GM12878 (cell line): ENCODE data around the gene RCOR1. TPM values are rescaled to one million over a fixed set of nuclear protein-coding genes. Genes with fewer than 3 reads are reported as not detected.

ENCODE experiments used
- ATAC-seq: fragments of 200-7000 bp; cut with Tn5 transposase; 3 replicates; pipeline ENCODE4 v1.9.1; 2020; ENCODE audit warnings: mild to moderate bottlenecking, moderate library complexity
- BruUV-seq: library from RNA; stranded (reverse); fragments of 400-500 nt; replicated peaks from 2 replicates; lab custom pipeline; 2021; lab: Mats Ljungman, UMichigan
- CTCF ChIA-PET: fragments of 300-600 bp; sonication (Branson Sonifier 250); formaldehyde crosslinking; extraction: SDS; loops from one replicate; lab custom pipeline; 2021; ENCODE audit warnings: inconsistent platforms; lab: Yijun Ruan, JAX
- POLR2A ChIA-PET: fragments of 350-600 bp; formaldehyde crosslinking; extraction: SDS; loops from one replicate; lab custom pipeline; 2021; ENCODE audit warnings: inconsistent platforms; lab: Charles Lee
- RAD21 ChIA-PET: fragments of 300-600 bp; sonication (Branson Sonifier 250); formaldehyde crosslinking; loops from one replicate; lab custom pipeline; 2023; ENCODE audit warnings: antibody characterized with exemption; ENCODE audit not compliant: unreplicated experiment; lab: Charles Lee
- SMC1A ChIA-PET: fragments of 300-600 bp; sonication (Branson Sonifier 250); formaldehyde crosslinking; loops from one replicate; lab custom pipeline; 2023; ENCODE audit not compliant: unreplicated experiment, uncharacterized antibody; lab: Charles Lee
- DNase-seq: peaks from one replicate; pipeline ENCODE4 v3.0.0-alpha.2; 2011; ENCODE audit warnings: low read depth, low spot score
- FAIRE-seq: peaks from 3 replicates; lab custom pipeline; 2011; peaks lifted over from hg19 to GRCh38; lab: Jason Lieb, UNC
- H2AFZ ChIP-seq: 2 replicates; pipeline ENCODE4 v1.6.0; 2011; ENCODE audit warnings: low read depth, low read length, control low read depth; ENCODE audit not compliant: control insufficient read depth
- H3K27ac ChIP-seq: 2 replicates; pipeline ENCODE4 v1.5.1; 2011; ENCODE audit warnings: control low read depth; ENCODE audit not compliant: control insufficient read depth, insufficient read depth
- H3K27me3 ChIP-seq, 2 experiments: replicated peaks in 1 of 2; 2 replicates each; pipeline versions ENCODE4 v1.6.0 to v1.6.1; 2011; ENCODE audit warnings: low read length in 1 of 2; ENCODE audit not compliant: control insufficient read depth in 2 of 2, insufficient read depth in 2 of 2
- H3K36me3 ChIP-seq, 2 experiments: 2 replicates each; pipeline ENCODE4 v1.5.1; 2011; ENCODE audit warnings: low read length in 1 of 2; ENCODE audit not compliant: control insufficient read depth in 2 of 2, insufficient read depth in 2 of 2
- H3K4me1 ChIP-seq: 2 replicates; pipeline ENCODE4 v1.6.1; 2011; ENCODE audit warnings: mild to moderate bottlenecking, low read length, moderate library complexity, mixed read lengths; ENCODE audit not compliant: control insufficient read depth, insufficient read depth
- H3K4me2 ChIP-seq: 2 replicates; pipeline ENCODE4 v1.6.0; 2011; ENCODE audit warnings: control low read depth; ENCODE audit not compliant: control insufficient read depth, insufficient read depth
- H3K4me3 ChIP-seq: fragments of 200-600 bp; sonication (generic); 2 replicates; pipeline ENCODE4 v1.5.1; 2016
- H3K79me2 ChIP-seq: 2 replicates; pipeline ENCODE4 v1.6.0; 2011; ENCODE audit warnings: low read length; ENCODE audit not compliant: control insufficient read depth, insufficient read depth
- H3K9ac ChIP-seq: 2 replicates; pipeline ENCODE4 v1.8.0; 2011; ENCODE audit warnings: low read length, control low read depth, mixed read lengths; ENCODE audit not compliant: control insufficient read depth, insufficient read depth
- H3K9me3 ChIP-seq: replicated peaks from 3 replicates; pipeline ENCODE4 v1.5.1; 2011; ENCODE audit warnings: mild to moderate bottlenecking, low read length; ENCODE audit not compliant: control insufficient read depth, insufficient read depth
- H4K20me1 ChIP-seq: 2 replicates; pipeline ENCODE4 v1.6.0; 2011; ENCODE audit not compliant: control insufficient read depth, insufficient read depth
- ASH2L ChIP-seq: fragments of 300-600, 200-600 bp; sonication (generic); IDR thresholded peaks from 2 replicates; pipeline ENCODE4 v1.6.1; 2017; ENCODE audit warnings: low read depth, mild to moderate bottlenecking, borderline replicate concordance
- BHLHE40 ChIP-seq, 2 experiments: fragments of 450-650 bp in 1 of 2; IDR thresholded peaks; 2 replicates each; pipeline ENCODE4 v1.6.1; 2011 to 2017; ENCODE audit warnings: low read depth in 2 of 2, borderline replicate concordance in 1 of 2, improper control_type of control experiment in 1 of 2, low read length in 1 of 2, mild to moderate bottlenecking in 1 of 2
- GATAD2B ChIP-seq: fragments of 450-650 bp; conservative IDR thresholded peaks from 2 replicates; pipeline ENCODE4 v1.6.1; 2017; ENCODE audit warnings: low read depth, mild to moderate bottlenecking, moderate library complexity
- HDAC6 ChIP-seq: fragments of 200-600 bp; sonication (generic); IDR thresholded peaks from one replicate; pipeline ENCODE4 v1.8.0; 2017; ENCODE audit warnings: antibody characterized with exemption; ENCODE audit not compliant: unreplicated experiment
- IKZF2 ChIP-seq, 2 experiments: fragments of 450-650 bp; IDR thresholded peaks; 2 replicates each; pipeline ENCODE4 v1.6.1; 2017; ENCODE audit warnings: mild to moderate bottlenecking in 2 of 2, moderate library complexity in 2 of 2
- JUND ChIP-seq: IDR thresholded peaks from 2 replicates; pipeline ENCODE4 v1.6.1; 2012; ENCODE audit warnings: low read depth, mild to moderate bottlenecking, low read length, improper control_type of control experiment, moderate library complexity
- MAX ChIP-seq: IDR thresholded peaks from 2 replicates; pipeline ENCODE4 v1.6.1; 2012; ENCODE audit warnings: low read depth, low read length, improper control_type of control experiment
- NBN ChIP-seq: fragments of 450-650 bp; IDR thresholded peaks from 2 replicates; pipeline ENCODE4 v1.6.1; 2016
- POU2F2 ChIP-seq: IDR thresholded peaks from 3 replicates; pipeline ENCODE4 v1.6.1; 2011; ENCODE audit warnings: low read depth, mild to moderate bottlenecking, low read length, borderline replicate concordance
- USF2 ChIP-seq: IDR thresholded peaks from 2 replicates; pipeline ENCODE4 v1.6.1; 2011; ENCODE audit warnings: low read depth, low read length, improper control_type of control experiment, borderline replicate concordance
- ZNF592 ChIP-seq: fragments of 450-650 bp; IDR thresholded peaks from 2 replicates; pipeline ENCODE4 v1.6.1; 2017; ENCODE audit warnings: mild to moderate bottlenecking, moderate library complexity
- WGBS: methylation state at CpG from one replicate; pipeline ENCODE4 v1.1.6; 2016; ENCODE audit warnings: low lambda C conversion rate; ENCODE audit not compliant: insufficient replicate concordance, insufficient coverage; ENCODE audit errors: missing lambda C conversion rate; 5-methylcytosine and 5-hydroxymethylcytosine counted together
- in situ Hi-C: fragments of 300-500 bp; cut with MboI; formaldehyde crosslinking; loops from 9 replicates; pipeline ENCODE4 v1.14.3; 2018; ENCODE audit warnings: mixed read lengths
- intact Hi-C: fragments of 100-400 bp; cut with micrococcal nuclease; formaldehyde crosslinking; loops from one replicate; pipeline ENCODE4 v1.14.2; 2022; ENCODE audit not compliant: unreplicated experiment
- polyA plus RNA-seq, 11 experiments: library from polyadenylated mRNA; depleted of rRNA in 4 of 11; unstranded in 6 of 11; stranded (reverse) in 5 of 11; fragments of >200 nt; fragmentation: Nextera tagmentation in 4 of 11; fragmentation: Illumina TruSeq in 1 of 11; extraction: Ambion mirVana in 4 of 11; extraction: Trizol in 1 of 11; gene quantifications; 1 replicate in 1 of 11; 2 replicates in 10 of 11; pipeline versions ENCODE4 v1.2.1 to v1.2.3, GENCODE V29; 2011 to 2016; ENCODE audit warnings: inconsistent platforms in 2 of 11, missing spikeins in 2 of 11, low read depth in 1 of 11
- total RNA-seq, 4 experiments: library from RNA; depleted of rRNA in 3 of 4; stranded (reverse); fragments of >200 nt in 3 of 4; fragmentation: Illumina TruSeq in 1 of 4; extraction: Trizol in 1 of 4; gene quantifications; 2 replicates each; pipeline versions ENCODE4 v1.2.1 to v1.2.3, GENCODE V29; 2013 to 2021
- TF ChIP-seq, protein P1 (sequence below): IDR thresholded peaks from 2 replicates; pipeline ENCODE4 v1.6.1; 2012; ENCODE audit warnings: low read depth, low read length, improper control_type of control experiment
- TF ChIP-seq, protein P2 (sequence below): fragments of 450-650 bp; conservative IDR thresholded peaks from 2 replicates; pipeline ENCODE4 v1.6.1; 2017; ENCODE audit warnings: mild to moderate bottlenecking, moderate library complexity

RCOR1 gene
- total and polyA plus RNA-seq, 10 of the 15 experiments (the other 5 are each of a cell fraction or from before 2014, with no cell fraction given), result 1.6 to 12.2 (median 4.4) TPM

- WGBS, result 94% methylated on average over 15 of the region's 15 CpGs
- intact Hi-C loops (loop anchor here (5.0 kb wide), 1 partner anchor 154 kb away; no protein-coding TSS in a partner anchor), in situ Hi-C loops (no loop called here)
- Histone ChIP-seq H3K4me3 (no peak overlapping the region), H3K27me3 (no peaks in the 10 kb centered on the region), H3K4me1 (peaks cover 40% of the 10 kb centered on the region), H3K9me3 (peaks cover 3% of the 10 kb centered on the region; the same call in 2 of the 3 replicates), H3K4me2 (no peak overlapping the region), H3K36me3 (no peaks in the 10 kb centered on the region), H2AFZ (no peak overlapping the region), H4K20me1 (no peaks in the 10 kb centered on the region), H3K27ac (0 out of 2 replicates have a peak overlapping the region, but pooled peaks have one; percentile 29), H3K79me2 (no peaks in the 10 kb centered on the region), H3K9ac (no peak overlapping the region)
- CTCF ChIA-PET, result interaction anchor here (4.1 kb wide), 1 partner anchor 67 kb away, joined by 47 read pairs; no protein-coding TSS in a partner anchor
- RAD21 ChIA-PET, result interaction anchor here (1.5 to 3.6 kb wide), 2 partner anchors 13 to 66 kb away, joined by 7 to 42 read pairs; no protein-coding TSS in a partner anchor
- SMC1A ChIA-PET, result no interaction called here
- FAIRE-seq, result no peak
- no peak for DNase-seq
- no TSS peak for BruUV-seq
- POLR2A ChIA-PET, result no interaction called here
- ATAC-seq, result peak; percentile 17
- TF ChIP-seq, protein P1, sequence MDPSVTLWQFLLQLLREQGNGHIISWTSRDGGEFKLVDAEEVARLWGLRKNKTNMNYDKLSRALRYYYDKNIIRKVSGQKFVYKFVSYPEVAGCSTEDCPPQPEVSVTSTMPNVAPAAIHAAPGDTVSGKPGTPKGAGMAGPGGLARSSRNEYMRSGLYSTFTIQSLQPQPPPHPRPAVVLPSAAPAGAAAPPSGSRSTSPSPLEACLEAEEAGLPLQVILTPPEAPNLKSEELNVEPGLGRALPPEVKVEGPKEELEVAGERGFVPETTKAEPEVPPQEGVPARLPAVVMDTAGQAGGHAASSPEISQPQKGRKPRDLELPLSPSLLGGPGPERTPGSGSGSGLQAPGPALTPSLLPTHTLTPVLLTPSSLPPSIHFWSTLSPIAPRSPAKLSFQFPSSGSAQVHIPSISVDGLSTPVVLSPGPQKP, result no peak
- TF ChIP-seq USF2 (no peak), GATAD2B (no peak), ASH2L (no peak), JUND (no peak), POU2F2 (no peak), IKZF2 (IDR thresholded peaks at IDR 0.05) (0 out of 4 replicates have a peak, but pooled peaks of 1 of the 2 experiments have one; percentile 6), HDAC6 (no peak), BHLHE40 (IDR thresholded peaks at IDR 0.05; ENCODE audit: borderline replicate concordance in 1 of 2, low read depth in 2 of 2, low read length in 1 of 2) (peak in 1 of 2 experiments; percentile 53; a peak in 1 of 4 replicates), ZNF592 (no peak), MAX (no peak), NBN (0 out of 2 replicates have a peak, but pooled peaks have one; percentile 14)
- TF ChIP-seq, protein P2, sequence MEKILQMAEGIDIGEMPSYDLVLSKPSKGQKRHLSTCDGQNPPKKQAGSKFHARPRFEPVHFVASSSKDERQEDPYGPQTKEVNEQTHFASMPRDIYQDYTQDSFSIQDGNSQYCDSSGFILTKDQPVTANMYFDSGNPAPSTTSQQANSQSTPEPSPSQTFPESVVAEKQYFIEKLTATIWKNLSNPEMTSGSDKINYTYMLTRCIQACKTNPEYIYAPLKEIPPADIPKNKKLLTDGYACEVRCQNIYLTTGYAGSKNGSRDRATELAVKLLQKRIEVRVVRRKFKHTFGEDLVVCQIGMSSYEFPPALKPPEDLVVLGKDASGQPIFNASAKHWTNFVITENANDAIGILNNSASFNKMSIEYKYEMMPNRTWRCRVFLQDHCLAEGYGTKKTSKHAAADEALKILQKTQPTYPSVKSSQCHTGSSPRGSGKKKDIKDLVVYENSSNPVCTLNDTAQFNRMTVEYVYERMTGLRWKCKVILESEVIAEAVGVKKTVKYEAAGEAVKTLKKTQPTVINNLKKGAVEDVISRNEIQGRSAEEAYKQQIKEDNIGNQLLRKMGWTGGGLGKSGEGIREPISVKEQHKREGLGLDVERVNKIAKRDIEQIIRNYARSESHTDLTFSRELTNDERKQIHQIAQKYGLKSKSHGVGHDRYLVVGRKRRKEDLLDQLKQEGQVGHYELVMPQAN, result no peak
Measured at GRCh38 chr14:102761206-102761605, 168.8 kb downstream of the RCOR1 start.
